ENCODE measurements around the gene ABCG5.

ABCG5 gene

DNA sequence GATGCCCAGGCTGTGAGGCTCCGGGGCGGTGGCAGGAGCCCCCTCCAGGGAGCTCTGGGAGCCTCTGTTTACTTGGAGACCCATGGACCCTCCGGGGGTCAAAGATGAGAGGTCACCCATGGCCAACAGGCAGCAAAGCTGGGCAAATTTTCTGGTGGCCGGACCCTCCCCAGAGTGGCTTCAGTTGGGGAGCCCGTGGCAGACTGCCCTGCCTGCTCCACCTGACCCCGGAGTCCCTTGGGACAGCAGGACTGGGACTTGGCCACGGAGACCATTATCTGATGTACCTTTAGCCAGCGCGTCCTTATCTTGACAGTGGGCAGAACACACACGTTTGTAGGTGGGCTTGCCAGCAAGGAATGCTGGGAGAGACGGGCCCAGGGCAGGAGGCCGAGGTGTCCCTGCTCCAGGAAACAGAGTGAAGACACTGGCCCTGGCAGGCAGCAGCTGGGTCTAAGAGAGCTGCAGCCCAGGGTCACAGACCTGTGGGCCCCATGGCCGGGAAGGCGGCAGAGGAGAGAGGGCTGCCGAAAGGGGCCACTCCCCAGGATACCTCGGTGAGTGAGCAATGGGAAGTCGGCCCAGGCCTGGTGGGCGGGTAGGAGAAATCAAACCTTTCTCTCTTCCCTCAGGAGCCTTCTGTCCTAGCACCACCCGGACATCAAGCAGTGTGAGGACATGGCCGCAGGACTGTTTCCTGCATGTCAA is at the start of gene ABCG5, which contains the start of gene ABCG8:
TSS of gene ABCG5 (minus strand) at position 280 of the 708 bp plus-strand sequence. CDS start at position 120, 160 bp downstream.
TSS of gene ABCG8 (plus strand) at position 412 of the 708 bp plus-strand sequence. CDS start at position 495, 83 bp downstream.
- DNase-seq: no peak

DNA sequence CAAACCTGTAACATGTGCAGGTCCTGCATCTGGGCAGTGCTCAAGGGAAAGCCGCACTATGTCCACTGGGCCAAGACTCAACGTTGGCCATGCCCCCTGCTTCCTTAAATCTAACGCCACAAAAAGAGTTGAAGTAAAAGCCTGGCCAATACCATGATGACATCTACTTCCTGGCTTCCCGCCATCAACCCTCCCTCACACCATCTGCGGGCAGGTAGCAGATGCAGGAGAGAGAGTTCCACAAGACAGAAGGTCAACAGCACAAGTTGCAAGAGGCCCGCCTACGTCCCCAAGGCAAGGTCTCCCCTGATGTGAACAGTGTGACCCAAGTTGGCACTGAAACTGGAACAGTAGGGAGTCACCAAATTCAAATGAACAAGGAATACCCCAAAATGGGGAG is 48.5 kb upstream of the ABCG5 start:
- no peak for DNase-seq

DNA sequence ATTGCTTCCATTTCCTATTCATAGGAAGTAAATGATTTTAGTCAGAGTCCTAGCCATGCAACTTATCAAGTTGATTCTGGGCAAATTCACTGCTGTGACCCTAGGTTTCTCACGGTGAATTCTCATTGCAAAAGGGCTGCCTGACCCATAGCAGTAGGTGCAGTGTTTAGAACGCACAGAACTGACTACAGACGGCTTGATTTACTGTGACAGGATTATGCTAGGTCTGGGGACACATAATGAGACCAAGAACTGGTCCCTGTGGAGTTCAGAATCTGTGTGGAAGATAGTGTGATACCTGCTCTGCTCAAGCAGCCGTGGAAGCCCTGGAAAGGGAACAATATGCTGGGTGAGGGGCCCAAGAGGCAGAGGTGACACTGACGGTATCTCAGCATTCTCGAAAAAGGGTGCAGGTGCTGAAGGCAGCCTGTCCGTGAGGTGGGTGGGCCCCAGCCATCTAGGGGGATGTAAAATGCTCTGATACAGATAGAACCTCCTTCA is 46.5 kb upstream of the ABCG5 start:
- no peak for DNase-seq

DNA sequence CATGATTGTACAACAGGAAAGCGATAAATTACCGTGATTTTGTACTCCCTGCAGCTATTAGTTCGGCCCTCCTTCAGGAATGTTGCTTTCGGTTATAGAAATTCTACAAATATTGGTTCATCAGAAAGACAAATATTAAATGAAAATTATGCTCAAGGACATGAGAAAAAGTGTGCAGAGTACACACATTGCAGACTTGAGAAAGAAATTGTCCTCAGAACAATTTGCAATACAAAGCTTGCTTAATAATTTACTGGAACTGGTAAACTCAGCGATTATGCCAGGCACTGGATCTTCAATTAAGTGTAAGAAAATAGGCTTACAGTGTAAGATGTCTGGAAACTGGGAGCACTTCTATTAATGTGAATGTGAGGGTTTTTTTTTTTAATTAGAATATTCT is 46.0 kb upstream of the ABCG5 start:
- no peak for DNase-seq

DNA sequence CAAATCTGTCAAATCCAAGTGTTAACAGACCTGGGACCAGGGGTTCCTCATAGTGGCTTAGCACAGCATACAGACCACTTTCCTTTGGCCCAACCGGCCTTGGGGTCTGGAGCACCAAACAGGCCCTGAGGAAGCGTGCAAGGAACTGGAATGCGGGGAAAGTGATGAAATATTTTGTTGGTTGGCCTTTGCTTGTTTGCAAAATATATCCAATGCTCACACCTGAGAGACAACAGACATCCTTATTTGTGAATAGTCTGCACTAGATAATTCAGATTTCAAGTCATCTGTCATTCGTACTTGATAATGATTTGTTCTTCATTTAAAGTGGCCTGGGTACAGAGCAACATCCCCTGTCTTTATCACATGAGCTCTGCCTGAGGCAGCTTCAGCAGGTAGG is 43.7 kb upstream of the ABCG5 start:
- no peak for DNase-seq

DNA sequence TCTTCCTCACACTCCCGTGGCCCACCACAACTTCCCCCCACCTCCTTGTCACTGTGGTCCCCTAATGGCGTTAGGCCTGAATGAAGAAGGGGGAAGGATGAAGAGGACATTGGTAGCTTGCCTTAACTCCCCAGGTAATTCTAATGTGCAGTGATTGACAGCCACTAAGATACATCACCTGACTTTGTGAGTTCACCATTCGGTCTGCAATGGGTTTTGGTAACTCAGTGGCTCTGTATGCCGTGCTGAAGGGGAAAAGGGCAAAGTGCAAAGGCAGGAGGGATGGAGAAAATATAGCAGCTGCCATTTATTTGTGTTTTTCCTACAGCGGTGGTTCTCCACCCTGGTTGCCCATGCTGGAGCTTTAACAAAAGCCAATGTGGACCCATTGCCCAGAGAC is 42.3 kb upstream of the ABCG5 start:
- no peak for DNase-seq

DNA sequence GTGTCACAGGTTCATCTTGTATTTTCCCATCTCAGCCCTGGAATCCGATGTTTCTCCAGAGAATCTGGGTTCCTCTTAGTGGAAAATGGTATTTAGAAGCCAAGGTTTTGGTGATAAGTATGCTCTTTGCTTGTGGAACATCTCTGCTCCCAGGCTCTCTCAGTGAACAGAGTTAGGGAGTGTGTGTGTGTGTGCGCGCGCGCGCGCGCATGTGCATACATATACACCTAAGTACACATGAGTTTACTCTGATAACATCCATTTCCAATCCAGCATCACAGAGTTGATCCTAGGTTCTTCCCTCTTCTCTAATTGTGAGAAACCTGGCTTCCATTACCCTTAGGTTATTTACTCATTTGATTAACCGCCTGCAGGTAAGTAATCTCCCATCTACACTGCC is 41.8 kb upstream of the ABCG5 start:
- DNase-seq: no peak

DNA sequence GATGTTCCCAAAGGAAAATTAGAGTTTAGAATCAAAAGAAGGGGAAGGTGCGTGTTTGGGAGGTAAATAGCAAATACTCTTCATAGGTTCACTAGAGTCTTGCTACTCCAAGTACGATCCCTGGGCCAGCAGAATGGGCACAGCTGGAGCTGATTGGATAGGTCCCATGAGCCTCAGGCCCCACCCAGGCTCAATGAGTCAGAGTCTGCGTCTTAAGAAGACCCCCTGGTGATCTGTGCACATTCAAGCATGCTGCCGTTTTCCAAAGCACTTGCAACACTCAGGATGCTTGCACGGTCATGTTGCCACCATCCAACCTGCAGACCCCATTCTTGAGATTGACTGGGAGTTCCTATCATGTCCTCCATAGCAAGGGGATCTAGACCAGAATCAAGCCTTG is 40.6 kb upstream of the ABCG5 start:
- no peak for DNase-seq

DNA sequence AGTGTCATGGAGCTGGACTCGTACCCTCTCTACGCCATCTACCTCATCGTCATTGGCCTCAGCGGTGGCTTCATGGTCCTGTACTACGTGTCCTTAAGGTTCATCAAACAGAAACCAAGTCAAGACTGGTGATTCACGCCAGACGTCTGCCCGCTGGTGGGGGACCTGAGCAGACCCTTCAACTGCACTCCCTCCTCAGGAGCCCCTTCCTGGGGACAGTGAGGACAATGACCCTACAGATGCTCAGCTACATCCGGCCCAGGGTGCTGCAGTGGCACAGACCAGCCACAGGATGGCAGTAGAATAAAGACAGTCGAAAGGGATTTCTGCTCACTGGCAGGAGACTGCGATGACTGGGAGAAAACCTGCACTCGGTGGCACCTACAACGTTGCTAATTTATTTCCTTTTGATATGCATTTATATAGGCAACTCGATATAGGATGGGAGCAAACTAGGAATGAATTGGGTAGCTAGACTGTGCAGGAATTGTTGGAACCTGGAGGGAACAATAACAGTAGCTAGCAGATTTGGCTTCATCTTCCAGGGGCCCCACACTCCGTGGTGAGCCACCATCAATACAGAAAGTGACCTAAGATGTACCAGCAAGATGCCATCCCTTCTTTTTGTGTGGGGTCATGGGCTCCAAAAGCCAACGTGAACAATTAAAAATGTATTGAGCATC is 39.3 kb upstream of the ABCG5 start:
- peak; percentile 29 for DNase-seq

DNA sequence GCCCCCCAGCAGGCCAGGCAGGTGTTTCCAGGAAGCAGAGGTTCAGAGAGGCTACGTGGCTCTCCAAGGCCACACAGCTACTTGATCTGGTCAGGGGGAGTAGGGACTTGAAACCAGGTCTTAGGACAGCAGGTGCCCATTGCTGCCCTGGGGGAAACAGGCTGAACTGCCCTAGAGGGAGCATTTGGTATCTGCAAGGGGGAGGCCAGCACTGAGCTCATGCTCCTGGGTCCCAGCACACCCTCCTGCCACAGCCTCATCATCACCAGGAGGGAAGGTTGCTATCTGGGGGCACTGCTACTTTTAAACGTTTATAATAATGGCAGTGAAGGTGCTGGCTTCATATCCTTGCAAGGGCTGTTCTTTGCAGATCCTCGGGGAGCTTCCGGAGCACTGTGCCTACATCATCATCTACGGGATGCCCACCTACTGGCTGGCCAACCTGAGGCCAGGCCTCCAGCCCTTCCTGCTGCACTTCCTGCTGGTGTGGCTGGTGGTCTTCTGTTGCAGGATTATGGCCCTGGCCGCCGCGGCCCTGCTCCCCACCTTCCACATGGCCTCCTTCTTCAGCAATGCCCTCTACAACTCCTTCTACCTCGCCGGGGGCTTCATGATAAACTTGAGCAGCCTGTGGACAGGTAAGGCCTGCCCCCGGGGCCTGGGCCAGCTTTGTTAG is 36.3 kb upstream of the ABCG5 start:
- no peak for DNase-seq

DNA sequence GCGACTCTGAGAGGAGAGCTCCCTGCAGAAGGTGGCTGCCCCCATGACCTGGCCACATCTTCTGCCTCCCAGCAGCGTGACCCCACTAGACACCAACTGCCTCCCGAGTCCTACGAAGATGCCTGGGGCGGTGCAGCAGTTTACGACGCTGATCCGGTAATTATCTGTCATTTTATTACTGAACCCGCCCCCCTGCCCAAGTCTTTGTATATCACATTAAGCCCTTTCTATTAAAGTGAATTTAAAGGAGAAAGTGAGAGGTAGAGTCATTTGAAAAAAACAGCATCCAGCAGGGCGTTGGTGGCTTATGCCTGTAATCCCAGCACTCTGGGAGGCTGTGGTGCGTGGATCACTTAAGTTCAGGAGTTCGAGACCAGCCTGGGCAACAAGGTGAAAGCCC is 33.5 kb upstream of the ABCG5 start:
- no peak for DNase-seq

DNA sequence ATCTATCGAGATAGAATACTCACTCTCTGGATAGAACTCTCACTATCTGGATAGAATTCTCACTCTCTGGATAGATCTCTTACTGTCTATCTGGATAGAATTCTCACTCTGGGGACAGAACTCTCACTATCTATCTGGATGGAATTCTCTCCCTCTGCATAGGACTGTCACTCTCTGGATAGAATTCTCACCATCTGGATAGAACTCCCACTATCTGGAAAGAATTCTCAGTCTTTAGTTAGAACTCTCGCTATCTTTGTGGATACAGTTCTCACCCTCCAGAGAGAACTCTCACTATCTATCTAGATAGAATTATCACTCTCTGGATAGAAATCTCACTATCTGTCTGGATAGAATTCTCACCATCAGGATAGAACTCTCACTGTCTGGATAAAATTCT is 16.7 kb upstream of the ABCG5 start:
- no peak for DNase-seq

DNA sequence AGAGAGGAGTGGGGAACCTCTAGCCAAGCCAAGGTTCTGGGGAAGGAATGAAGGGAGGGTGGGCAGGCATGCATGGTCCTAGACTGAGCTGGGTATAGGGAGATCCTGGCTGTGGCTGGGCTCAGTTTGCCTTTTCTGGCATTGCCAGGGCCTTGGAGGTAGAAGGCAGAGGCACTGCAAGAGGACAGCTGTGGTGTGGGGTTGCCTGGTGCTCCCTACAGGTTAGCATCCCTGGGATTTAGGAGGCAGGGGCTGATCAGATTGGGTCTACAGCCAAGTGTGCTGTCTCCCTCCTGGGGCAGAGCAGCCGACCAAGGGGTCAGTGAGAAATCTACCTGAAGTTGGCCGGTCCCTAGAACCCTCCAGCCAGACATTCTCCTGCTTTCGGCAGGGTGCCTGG is 16.0 kb upstream of the ABCG5 start:
- DNase-seq: no peak

DNA sequence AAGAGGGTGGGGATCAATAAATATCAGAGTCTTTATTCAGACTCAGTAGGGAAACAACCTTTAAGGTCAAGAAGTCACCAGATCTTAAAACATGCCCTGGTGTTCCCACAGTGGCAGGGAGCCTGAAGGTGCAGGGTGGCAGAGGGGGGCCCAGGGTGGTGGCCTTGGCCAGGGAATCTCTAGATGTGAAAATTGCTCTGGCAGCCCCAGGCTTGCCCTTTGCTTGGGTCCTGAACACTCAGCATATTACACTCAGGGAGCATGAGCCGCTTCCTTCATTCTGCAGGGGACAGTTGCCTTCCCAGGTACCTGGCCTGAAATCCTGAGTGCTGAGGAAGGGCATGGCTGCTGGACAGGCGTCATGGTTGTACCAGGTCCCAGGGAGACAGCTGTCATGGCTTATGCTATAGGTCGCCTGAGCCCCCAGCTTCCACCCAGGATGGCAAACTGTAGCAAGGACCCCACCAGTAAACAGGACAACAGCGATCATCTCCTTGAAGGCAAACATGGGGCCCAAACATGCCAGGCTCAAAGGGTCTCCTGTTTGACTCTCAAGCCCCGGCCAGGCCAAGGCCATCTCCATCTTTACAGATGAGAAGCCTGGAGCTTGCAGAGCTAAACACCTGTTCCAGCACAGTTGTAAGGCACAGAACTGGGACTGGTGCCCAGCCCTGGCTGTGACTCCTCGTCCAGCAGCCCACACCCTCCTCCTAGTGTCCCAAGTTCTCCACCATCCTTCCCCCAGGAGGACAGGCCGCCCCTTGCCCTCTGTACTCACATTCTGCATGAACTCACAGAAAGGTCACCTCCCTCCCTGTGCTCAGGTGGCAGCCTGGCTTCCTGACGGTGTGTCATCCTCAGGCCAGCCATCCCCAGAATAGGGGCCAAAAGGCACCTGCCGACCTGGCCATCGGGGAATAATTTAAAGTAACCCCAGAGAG is 14.8 kb upstream of the ABCG5 start:
- DNase-seq: no peak

DNA sequence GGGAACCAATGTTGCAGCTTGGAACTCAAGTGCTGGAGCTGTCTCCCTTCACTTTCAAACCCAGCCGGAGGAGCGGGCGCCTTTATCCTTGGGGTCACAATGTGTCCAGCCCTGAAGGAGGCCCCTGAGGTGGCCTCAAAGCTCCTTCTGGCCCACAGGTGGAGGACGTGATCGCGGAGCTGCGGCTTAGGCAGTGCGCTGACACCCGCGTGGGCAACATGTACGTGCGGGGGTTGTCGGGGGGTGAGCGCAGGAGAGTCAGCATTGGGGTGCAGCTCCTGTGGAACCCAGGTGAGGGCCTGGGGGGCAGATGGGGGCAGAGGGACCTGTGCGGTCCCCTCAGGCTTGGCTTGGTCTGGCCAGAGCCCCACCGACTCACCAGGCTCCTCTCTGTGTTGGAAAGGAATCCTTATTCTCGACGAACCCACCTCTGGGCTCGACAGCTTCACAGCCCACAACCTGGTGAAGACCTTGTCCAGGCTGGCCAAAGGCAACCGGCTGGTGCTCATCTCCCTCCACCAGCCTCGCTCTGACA is 13.6 kb upstream of the ABCG5 start:
- DNase-seq: no peak

DNA sequence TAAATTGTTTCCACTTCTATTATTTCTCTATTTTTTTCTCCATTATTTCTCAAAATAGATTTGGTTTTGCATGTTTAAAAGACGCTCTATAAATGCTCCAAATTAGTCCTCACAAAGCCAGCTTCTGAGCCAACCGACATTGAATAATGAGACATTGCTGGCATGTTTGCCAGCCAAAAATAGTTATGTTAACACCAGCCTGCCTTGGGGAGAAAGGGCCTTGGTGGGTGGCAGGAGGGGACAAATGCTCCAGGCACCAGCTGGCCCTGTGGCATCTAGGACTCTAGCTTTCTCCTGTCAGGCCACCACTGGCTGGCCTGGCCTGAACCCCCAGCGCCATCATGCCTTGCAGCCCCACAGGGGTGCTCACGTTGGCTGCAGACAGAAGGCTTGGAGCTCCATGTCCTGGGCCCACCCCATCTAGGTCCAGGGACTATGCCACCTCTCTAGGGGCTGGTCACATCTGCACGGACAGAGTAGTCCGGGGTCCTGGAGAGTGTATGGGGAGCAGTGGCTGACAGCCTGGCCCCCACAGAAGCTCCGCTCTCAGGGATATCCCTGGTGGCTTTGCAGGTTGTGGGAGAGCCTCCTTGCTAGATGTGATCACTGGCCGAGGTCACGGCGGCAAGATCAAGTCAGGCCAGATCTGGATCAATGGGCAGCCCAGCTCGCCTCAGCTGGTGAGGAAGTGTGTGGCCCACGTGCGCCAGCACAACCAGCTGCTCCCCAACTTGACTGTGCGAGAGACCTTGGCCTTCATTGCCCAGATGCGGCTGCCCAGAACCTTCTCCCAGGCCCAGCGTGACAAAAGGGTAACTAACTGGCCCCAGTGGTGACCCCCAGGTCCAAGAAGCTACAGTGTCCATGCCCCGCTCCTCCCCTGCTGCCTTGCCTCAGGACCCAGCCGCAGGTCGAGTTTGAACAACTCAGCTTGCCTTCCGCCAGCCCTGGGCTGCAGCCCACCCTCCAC is 12.7 kb upstream of the ABCG5 start:
- DNase-seq: no peak

DNA sequence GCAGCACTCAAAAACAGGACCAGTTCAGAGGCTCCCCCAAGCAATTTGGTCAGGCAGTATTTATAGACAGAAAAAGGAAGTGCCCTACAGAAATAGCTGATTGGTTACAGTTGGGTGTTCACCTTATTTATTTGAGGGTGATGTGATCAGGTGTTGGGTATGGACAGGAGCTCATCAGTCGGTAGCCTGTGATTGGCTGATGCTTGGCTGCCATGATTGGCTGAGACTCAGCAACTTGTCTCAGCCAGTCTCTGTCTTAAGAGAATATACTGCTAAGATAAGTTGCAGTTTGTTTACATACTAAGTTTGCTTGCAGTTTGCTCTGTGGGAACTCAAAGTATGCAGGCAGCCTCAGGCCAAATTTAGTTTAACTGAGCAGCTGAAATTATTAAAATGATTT is 9.6 kb upstream of the ABCG5 start:
- DNase-seq: no peak

DNA sequence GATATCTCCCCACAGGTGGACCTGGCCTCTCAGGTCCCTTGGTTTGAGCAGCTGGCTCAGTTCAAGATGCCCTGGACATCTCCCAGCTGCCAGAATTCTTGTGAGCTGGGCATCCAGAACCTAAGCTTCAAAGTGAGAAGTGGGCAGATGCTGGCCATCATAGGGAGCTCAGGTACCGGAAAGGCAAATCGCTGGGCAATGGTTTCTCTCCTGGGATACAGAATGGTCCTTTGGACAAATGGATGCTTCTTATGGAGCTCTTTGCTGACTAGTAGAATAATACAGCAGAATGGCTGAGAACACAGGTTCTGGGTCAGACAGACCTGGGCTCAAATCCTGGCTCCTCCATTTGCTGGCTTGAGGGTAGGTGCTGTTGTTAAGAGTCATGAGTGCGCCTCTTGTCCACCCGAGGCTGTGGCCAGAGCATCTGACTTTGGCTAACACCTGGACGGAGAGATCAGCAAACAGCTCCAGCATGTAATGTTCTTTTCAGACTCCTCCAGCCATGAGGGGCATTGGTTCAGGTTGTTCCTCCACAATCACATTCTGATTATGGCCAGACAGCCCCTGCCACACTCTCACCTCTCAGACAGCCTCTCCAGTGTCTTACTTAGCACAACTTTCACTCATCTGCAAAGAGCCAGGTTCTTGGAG is 7.6 kb upstream of the ABCG5 start:
- DNase-seq: no peak

DNA sequence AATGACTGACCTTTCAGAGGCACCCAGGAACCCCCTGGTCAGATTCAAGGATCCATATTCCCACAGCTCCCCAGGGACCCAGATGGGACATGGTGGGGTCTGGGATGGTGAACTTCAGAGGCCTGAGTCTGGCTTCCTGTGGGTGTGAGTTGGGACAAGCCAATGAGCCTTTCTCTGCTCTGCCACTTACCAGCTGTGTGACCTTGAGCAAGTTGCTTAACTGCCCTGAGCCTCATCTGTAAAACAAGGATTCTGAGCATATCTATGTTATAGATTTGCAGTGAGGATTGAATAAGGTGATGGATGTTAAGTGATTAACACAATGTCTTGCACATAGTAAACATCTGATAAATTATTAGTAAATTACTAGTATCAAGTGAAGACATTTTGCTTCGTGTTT is 6.5 kb upstream of the ABCG5 start:
- DNase-seq: no peak

DNA sequence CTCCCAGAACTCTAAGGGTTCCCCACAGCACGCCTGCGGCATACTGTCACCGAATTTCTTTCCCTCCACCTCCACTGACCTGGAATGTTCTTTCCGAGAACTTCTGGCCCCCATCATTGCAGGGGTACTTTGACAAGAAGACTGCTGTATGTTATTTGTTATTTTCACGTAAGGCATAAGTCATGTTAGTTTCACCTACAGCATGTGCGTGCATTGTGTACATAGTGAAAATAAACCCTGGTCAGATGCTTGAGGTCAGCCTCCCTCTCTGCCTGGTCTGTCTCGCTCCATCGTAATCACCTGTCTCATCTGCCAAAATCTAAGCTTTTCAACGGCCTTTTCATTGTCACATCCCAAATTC is 4.2 kb upstream of the ABCG5 start:
- DNase-seq: no peak
